Ishikawa (cell line): ENCODE measurements around the gene MYL12A.

Experiments
- CEBPB ChIP-seq: IDR thresholded peaks from 2 replicates; pipeline ENCODE4 v1.6.1; 2012
- CREB1 ChIP-seq: IDR thresholded peaks from 2 replicates; pipeline ENCODE4 v1.6.1; 2012; ENCODE audit warnings: low read depth
- EGR1 ChIP-seq: IDR thresholded peaks from 2 replicates; pipeline ENCODE4 v1.6.1; 2012
- EP300 ChIP-seq: IDR thresholded peaks from 2 replicates; pipeline ENCODE4 v1.6.1; 2012; ENCODE audit warnings: borderline replicate concordance
- FOXM1 ChIP-seq: IDR thresholded peaks from 2 replicates; pipeline ENCODE4 v1.6.1; 2012; ENCODE audit warnings: low read depth, borderline replicate concordance
- NFIC ChIP-seq: IDR thresholded peaks from 2 replicates; pipeline ENCODE4 v1.6.1; 2012
- RAD21 ChIP-seq: IDR thresholded peaks from 2 replicates; pipeline ENCODE4 v1.6.1; 2012; ENCODE audit warnings: low read depth
- REST ChIP-seq: IDR thresholded peaks from 2 replicates; pipeline ENCODE4 v1.6.1; 2012; ENCODE audit warnings: low read depth, mild to moderate bottlenecking
- TAF1 ChIP-seq: IDR thresholded peaks from 2 replicates; pipeline ENCODE4 v1.6.1; 2012; ENCODE audit warnings: low read depth, mild to moderate bottlenecking
- TCF12 ChIP-seq: IDR thresholded peaks from 2 replicates; pipeline ENCODE4 v1.6.1; 2012; ENCODE audit warnings: low read depth
- TEAD4 ChIP-seq: IDR thresholded peaks from 2 replicates; pipeline ENCODE4 v1.6.1; 2012
- YY1 ChIP-seq: IDR thresholded peaks from 2 replicates; pipeline ENCODE4 v1.6.1; 2012; ENCODE audit warnings: low read depth
- ZBTB7A ChIP-seq: IDR thresholded peaks from 2 replicates; pipeline ENCODE4 v1.6.1; 2012; ENCODE audit warnings: low read depth
- TF ChIP-seq, protein P1 (sequence below): IDR thresholded peaks from 2 replicates; pipeline ENCODE4 v1.6.1; 2012
- TF ChIP-seq, protein P2 (sequence below): IDR thresholded peaks from 2 replicates; pipeline ENCODE4 v1.6.1; 2012

Gene MYL12A

GRCh38 chr18:3284501-3284900 lies 36.9 kb downstream of the MYL12A start:
- TF ChIP-seq CREB1 (no peak), YY1 (no peak), RAD21 (no peak), TAF1 (no peak), ZBTB7A (no peak), TEAD4 (no peak), EP300 (no peak), FOXM1 (no peak), CEBPB (no peak), REST (no peak), NFIC (no peak), TCF12 (no peak)
- TF ChIP-seq, protein P1, sequence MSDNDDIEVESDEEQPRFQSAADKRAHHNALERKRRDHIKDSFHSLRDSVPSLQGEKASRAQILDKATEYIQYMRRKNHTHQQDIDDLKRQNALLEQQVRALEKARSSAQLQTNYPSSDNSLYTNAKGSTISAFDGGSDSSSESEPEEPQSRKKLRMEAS = no peak
- TF ChIP-seq, protein P2, sequence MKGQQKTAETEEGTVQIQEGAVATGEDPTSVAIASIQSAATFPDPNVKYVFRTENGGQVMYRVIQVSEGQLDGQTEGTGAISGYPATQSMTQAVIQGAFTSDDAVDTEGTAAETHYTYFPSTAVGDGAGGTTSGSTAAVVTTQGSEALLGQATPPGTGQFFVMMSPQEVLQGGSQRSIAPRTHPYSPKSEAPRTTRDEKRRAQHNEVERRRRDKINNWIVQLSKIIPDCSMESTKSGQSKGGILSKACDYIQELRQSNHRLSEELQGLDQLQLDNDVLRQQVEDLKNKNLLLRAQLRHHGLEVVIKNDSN = no peak

DNA sequence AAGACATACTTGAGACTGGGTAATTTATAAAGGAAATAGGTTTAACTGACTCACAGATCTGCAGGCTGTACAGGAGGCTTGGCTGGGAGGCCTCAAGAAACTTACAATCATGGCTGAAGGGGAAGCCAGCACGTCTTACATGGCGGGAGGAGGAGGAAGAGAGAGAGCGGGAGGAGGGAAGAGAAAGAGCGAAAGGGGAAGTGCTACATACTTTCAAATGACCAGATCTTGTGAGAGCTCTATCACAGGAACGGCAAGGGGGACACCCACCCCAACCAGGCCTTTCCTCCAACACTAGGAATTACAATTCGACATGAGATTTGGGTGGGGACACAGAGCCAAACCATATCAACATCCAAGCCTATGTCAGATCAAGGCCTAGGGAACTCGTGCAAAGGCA lies 38.6 kb downstream of the MYL12A start:
- no peak for TF ChIP-seq ZBTB7A
- TF ChIP-seq, protein P2 = no peak
- TF ChIP-seq RAD21 = no peak
- no peak for TF ChIP-seq TCF12
- no peak for TF ChIP-seq REST
- TF ChIP-seq TEAD4 = no peak
- no peak for TF ChIP-seq CREB1
- TF ChIP-seq, protein P1 = no peak
- TF ChIP-seq YY1 = no peak
- no peak for TF ChIP-seq EP300
- TF ChIP-seq EGR1 = no peak

- no peak for TF ChIP-seq YY1
- no peak for TF ChIP-seq FOXM1
- no peak for TF ChIP-seq TEAD4
- no peak for TF ChIP-seq REST
Measured at GRCh38 chr18:3293196-3293951, 45.8 kb downstream of the MYL12A start.

- TF ChIP-seq EP300 (no peak), NFIC (no peak), EGR1 (no peak), FOXM1 (no peak)
Measured at GRCh38 chr18:3294435-3295080, 47.0 kb downstream of the MYL12A start.
